ENCODE data around the gene DEDD. TPM values are rescaled to one million over a fixed set of nuclear protein-coding genes. Genes with fewer than 3 reads are reported as not detected.

The DEDD gene
- total and polyA plus RNA-seq, 2 donors (not counting 1 experiment from before 2014, with no cell fraction given), result 35.9 to 40.8 TPM

DNA sequence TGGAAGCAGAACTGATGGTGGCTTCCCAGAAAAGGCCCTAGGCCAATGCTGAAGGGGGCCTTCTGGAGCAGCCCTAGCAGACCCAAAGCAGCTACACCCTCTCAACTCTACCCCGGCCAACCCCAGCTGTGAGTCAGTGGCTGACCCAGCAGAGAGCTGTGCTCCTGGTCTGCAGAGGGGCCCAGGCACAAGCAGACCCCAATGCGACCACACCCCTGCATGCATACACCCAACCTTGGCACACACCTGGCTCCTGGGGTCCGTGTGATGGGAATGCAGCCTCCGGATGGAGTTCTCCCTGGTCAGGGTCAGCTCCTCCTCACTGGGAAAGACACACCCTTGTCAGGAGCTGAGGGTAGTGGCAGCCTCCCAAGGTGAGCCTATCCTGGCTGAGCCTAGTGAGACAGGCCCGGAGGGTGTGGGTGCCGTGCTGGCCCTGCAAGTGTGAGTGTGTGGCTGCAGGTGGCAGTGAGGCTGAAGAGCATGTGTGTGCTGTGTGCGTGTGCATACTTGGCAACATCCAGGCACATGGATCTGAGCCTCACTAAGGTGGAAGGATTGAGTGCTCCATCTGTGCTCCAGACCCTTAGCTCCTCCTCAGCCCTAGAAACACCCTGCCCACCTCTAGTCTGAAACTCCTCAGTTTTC, 58.9 kb downstream of the DEDD start:
- no peak for TF ChIP-seq EZH2 (IDR thresholded peaks at IDR 0.05; ENCODE audit: borderline replicate concordance, insufficient read depth, low read depth, low read length, poor library complexity, severe bottlenecking)
- TF ChIP-seq, protein P1, sequence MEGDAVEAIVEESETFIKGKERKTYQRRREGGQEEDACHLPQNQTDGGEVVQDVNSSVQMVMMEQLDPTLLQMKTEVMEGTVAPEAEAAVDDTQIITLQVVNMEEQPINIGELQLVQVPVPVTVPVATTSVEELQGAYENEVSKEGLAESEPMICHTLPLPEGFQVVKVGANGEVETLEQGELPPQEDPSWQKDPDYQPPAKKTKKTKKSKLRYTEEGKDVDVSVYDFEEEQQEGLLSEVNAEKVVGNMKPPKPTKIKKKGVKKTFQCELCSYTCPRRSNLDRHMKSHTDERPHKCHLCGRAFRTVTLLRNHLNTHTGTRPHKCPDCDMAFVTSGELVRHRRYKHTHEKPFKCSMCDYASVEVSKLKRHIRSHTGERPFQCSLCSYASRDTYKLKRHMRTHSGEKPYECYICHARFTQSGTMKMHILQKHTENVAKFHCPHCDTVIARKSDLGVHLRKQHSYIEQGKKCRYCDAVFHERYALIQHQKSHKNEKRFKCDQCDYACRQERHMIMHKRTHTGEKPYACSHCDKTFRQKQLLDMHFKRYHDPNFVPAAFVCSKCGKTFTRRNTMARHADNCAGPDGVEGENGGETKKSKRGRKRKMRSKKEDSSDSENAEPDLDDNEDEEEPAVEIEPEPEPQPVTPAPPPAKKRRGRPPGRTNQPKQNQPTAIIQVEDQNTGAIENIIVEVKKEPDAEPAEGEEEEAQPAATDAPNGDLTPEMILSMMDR (IDR thresholded peaks at IDR 0.05), result no peak
- Mint-ChIP-seq H3K27ac (no peak overlapping the region), H3K9me3 (ENCODE audit: insufficient read depth) (no peaks in the 10 kb centered on the region), H3K4me3 (no peak overlapping the region), H3K27me3 (no peaks in the 10 kb centered on the region), H3K4me1 (peaks cover 22% of the 10 kb centered on the region)
- Histone ChIP-seq H3K27ac (ENCODE audit: low read length in 2 of 2) (no peak overlapping the region), H3K4me2 (replicated peaks; ENCODE audit: low read depth, low read length, poor library complexity, severe bottlenecking) (no peak overlapping the region), H3K4me1 (ENCODE audit: control insufficient read depth in 2 of 2, insufficient read depth in 2 of 2, low read length in 2 of 2) (peaks cover 8 to 22% of the 10 kb centered on the region in 2 donors), H3K27me3 (replicated peaks in 1 of 4; ENCODE audit: control extremely low read depth in 1 of 4, control insufficient read depth in 3 of 4, insufficient read depth in 4 of 4, low read length in 3 of 4) (no peaks in the 10 kb centered on the region), H3K9ac (ENCODE audit: low read length) (no peak overlapping the region), H2AFZ (ENCODE audit: insufficient read depth, low read depth, low read length, poor library complexity, severe bottlenecking) (no peak overlapping the region), H3K4me3 (ENCODE audit: control extremely low read depth in 1 of 5, extremely low read depth in 1 of 5, insufficient read depth in 1 of 5, low read depth in 2 of 5, low read length in 4 of 5) (no peak overlapping the region), H3K9me3 (ENCODE audit: control extremely low read depth in 1 of 3, control insufficient read depth in 2 of 3, insufficient read depth in 1 of 3, low read length in 2 of 3) (no peaks in the 10 kb centered on the region), H4K20me1 (ENCODE audit: control insufficient read depth, insufficient read depth, low read length, poor library complexity, severe bottlenecking) (no peaks in the 10 kb centered on the region), H3K36me3 (replicated peaks in 1 of 2; ENCODE audit: control extremely low read depth in 1 of 2, control insufficient read depth in 1 of 2, extremely low read depth in 1 of 2, insufficient read depth in 2 of 2, low read length in 1 of 2) (no peaks in the 10 kb centered on the region), H3K79me2 (ENCODE audit: control insufficient read depth, insufficient read depth, low read length) (peaks cover 36% of the 10 kb centered on the region)
- ATAC-seq (ENCODE audit: low read depth), result no peak
- no peak for DNase-seq
- ChIA-PET CTCF (interaction anchor here (1.0 to 8.9 kb wide), 3 partner anchors 24 to 76 kb away, joined by 3 to 142 read pairs (median 82); partner anchors contain the start of genes DEDD and KLHDC9), POLR2A (no interaction called here)
- intact Hi-C loops (cut with micrococcal nuclease), result no loop called here
- WGBS (ENCODE audit: insufficient coverage), result 98% methylated on average over 6 of the region's 7 CpGs

DNA sequence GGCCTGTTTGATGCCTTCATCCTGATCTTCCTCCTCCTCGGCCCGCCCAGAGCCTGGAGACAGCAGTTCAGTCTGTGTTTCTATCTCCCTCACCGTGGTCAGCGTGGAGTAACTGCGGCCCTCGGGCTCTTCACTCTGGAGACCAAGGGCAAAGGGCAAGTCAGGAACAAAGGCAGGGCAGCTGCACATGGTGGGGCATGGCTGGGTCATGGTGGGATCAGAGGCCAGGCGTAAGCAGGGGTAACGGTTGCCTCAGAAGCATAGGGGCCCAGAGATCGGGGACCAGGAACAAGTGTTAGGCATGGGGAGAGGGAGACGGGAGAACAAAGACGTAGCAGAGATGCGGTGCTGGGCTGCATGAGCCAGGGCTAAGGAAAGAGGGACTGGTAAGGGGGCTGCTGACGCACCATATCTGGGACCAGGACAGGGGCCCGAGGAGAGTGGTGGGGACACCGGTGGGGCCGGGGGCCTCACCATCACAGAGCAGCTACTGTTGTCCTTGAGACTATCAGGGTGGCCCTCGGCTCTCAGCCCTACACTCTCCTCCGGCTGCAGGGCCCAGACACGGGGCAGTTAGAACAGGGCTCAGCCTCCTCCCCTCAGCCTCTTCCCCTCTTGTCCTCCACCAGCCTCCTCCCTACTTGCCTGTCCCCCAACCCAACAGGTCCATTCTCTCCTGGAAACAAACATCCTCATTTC, 59.6 kb downstream of the DEDD start:
- peaks cover 10 to 25% of the 10 kb centered on the region in 2 donors for H3K4me1 ChIP-seq (ENCODE audit: control insufficient read depth in 2 of 2, insufficient read depth in 2 of 2, low read length in 2 of 2)
- H3K27me3 ChIP-seq (replicated peaks in 1 of 4; ENCODE audit: control extremely low read depth in 1 of 4, control insufficient read depth in 3 of 4, insufficient read depth in 4 of 4, low read length in 3 of 4), result no peaks in the 10 kb centered on the region
- Mint-ChIP-seq H3K9me3 (ENCODE audit: insufficient read depth) (no peaks in the 10 kb centered on the region), H3K27ac (no peak overlapping the region), H3K4me1 (peaks cover 29% of the 10 kb centered on the region), H3K27me3 (no peaks in the 10 kb centered on the region), H3K4me3 (no peak overlapping the region)
- peaks cover 43% of the 10 kb centered on the region for H3K79me2 ChIP-seq (ENCODE audit: control insufficient read depth, insufficient read depth, low read length)
- intact Hi-C loops (cut with micrococcal nuclease), result no loop called here
- 98% methylated on average over 19 of the region's 19 CpGs for WGBS (ENCODE audit: insufficient coverage)
- TF ChIP-seq, protein P1 (IDR thresholded peaks at IDR 0.05), result no peak
- no peak for TF ChIP-seq EZH2 (IDR thresholded peaks at IDR 0.05; ENCODE audit: borderline replicate concordance, insufficient read depth, low read depth, low read length, poor library complexity, severe bottlenecking)
- no peaks in the 10 kb centered on the region for H3K9me3 ChIP-seq (ENCODE audit: control extremely low read depth in 1 of 3, control insufficient read depth in 2 of 3, insufficient read depth in 1 of 3, low read length in 2 of 3)
- H3K4me2 ChIP-seq (replicated peaks; ENCODE audit: low read depth, low read length, poor library complexity, severe bottlenecking), result no peak overlapping the region
- H2AFZ ChIP-seq (ENCODE audit: insufficient read depth, low read depth, low read length, poor library complexity, severe bottlenecking), result no peak overlapping the region
- no peak for ATAC-seq (ENCODE audit: low read depth)
- H4K20me1 ChIP-seq (ENCODE audit: control insufficient read depth, insufficient read depth, low read length, poor library complexity, severe bottlenecking), result peaks cover 4% of the 10 kb centered on the region
- no peak overlapping the region for H3K4me3 ChIP-seq (ENCODE audit: control extremely low read depth in 1 of 5, extremely low read depth in 1 of 5, insufficient read depth in 1 of 5, low read depth in 2 of 5, low read length in 4 of 5)
- CTCF ChIA-PET, result interaction anchor here (1.0 to 8.9 kb wide), 8 partner anchors 18 to 218 kb away, joined by 3 to 142 read pairs (median 20); partner anchors contain the start of genes DEDD, KLHDC9 and USF1
- H3K27ac ChIP-seq (ENCODE audit: low read length in 2 of 2), result no peak overlapping the region
- H3K9ac ChIP-seq (ENCODE audit: low read length), result no peak overlapping the region
- no peaks in the 10 kb centered on the region for H3K36me3 ChIP-seq (replicated peaks in 1 of 2; ENCODE audit: control extremely low read depth in 1 of 2, control insufficient read depth in 1 of 2, extremely low read depth in 1 of 2, insufficient read depth in 2 of 2, low read length in 1 of 2)
- DNase-seq, result no peak
- POLR2A ChIA-PET, result interaction anchor here (4.7 kb wide), 1 partner anchor 25 kb away, joined by 23 read pairs; the partner anchor contains the start of gene KLHDC9
